Esophagus (tissue), 2 donors: ENCODE data around the gene MICAL3. TPM values are rescaled to one million over a fixed set of nuclear protein-coding genes. Genes with fewer than 3 reads are reported as not detected.
A peak's percentile ranks its signal among the peaks of the same experiment; 100 is the strongest.
"Not testable (repeated sequence)": the region's sequence is repeated elsewhere in the genome, so short reads cannot be mapped to it uniquely, and the experiment has no call there.

Experiments
- H3K27ac ChIP-seq, 2 donors: one replicate each; pipeline ENCODE4 v1.5.1; 2013; ENCODE audit warnings: low read depth in 2 of 2, mild to moderate bottlenecking in 2 of 2, inconsistent platforms in 1 of 2, low read length in 1 of 2, moderate library complexity in 1 of 2
- H3K27me3 ChIP-seq, 2 donors: one replicate each; pipeline ENCODE4 v1.6.1; 2013; ENCODE audit warnings: low read length in 2 of 2, control low read depth in 1 of 2, mild to moderate bottlenecking in 1 of 2; ENCODE audit not compliant: insufficient read depth in 2 of 2, control insufficient read depth in 1 of 2
- H3K36me3 ChIP-seq, 2 donors: one replicate each; pipeline ENCODE4 v1.6.1; 2013; ENCODE audit warnings: low read length in 1 of 2; ENCODE audit not compliant: control insufficient read depth in 2 of 2, insufficient read depth in 2 of 2
- H3K4me1 ChIP-seq, 2 donors: one replicate each; pipeline ENCODE4 v1.6.1; 2013; ENCODE audit warnings: low read length in 1 of 2; ENCODE audit not compliant: control insufficient read depth in 2 of 2, insufficient read depth in 2 of 2
- H3K4me3 ChIP-seq, 2 donors: one replicate each; pipeline ENCODE4 v1.5.1; 2013; ENCODE audit warnings: low read length in 2 of 2, mild to moderate bottlenecking in 2 of 2, low read depth in 1 of 2, moderate library complexity in 1 of 2
- H3K9me3 ChIP-seq, 2 donors: one replicate each; pipeline ENCODE4 v1.6.1; 2013; ENCODE audit warnings: mild to moderate bottlenecking in 2 of 2, low read depth in 1 of 2, low read length in 1 of 2, moderate library complexity in 1 of 2; ENCODE audit not compliant: control insufficient read depth in 2 of 2, insufficient read depth in 1 of 2
- WGBS, 2 donors: extraction: QIAGEN DNeasy Blood & Tissue Kit; methylation state at CpG; one replicate each; pipeline ENCODE4 v1.1.7; 2013; 5-methylcytosine and 5-hydroxymethylcytosine counted together
- polyA plus RNA-seq, 2 donors: library from polyadenylated mRNA; stranded (reverse); fragments of 200-250 nt; gene quantifications; one replicate each; pipeline ENCODE4 v1.2.3, GENCODE V29; 2013
- donor health status: healthy with polysubstance abuse.
- donor health status: Bipolar disorder and iron deficiency.

The MICAL3 gene
- polyA plus RNA-seq, 2 donors, result 6.2 to 13.3 TPM

GRCh38 chr22:18008136-18008535 lies 16.2 kb downstream of the MICAL3 start:
- no peaks in the 10 kb centered on the region for H3K27me3 ChIP-seq
- no peak overlapping the region for H3K4me3 ChIP-seq
- H3K9me3 ChIP-seq, result no peaks in the 10 kb centered on the region
- WGBS, 2 donors, result 92 to 93% methylated on average over 4 of the region's 4 CpGs
- H3K27ac ChIP-seq, result no peak overlapping the region
- H3K4me1 ChIP-seq, result no peaks in the 10 kb centered on the region
- H3K36me3 ChIP-seq, result no peaks in the 10 kb centered on the region

- H3K36me3 ChIP-seq, result no peaks in the 10 kb centered on the region
- H3K9me3 ChIP-seq, result no peaks in the 10 kb centered on the region
- H3K4me3 ChIP-seq, result no peak overlapping the region
- no peaks in the 10 kb centered on the region for H3K27me3 ChIP-seq
- WGBS, 2 donors, result 71 to 72% methylated on average over 8 of the region's 8 CpGs
- H3K4me1 ChIP-seq, result no peaks in the 10 kb centered on the region
- peak overlapping the region in 1 of 2 donors; percentile 28 for H3K27ac ChIP-seq
Observed at GRCh38 chr22:18005201-18005926, 19.0 kb downstream of the MICAL3 start.

- not testable (repeated sequence) for H3K9me3 ChIP-seq, H3K4me1 ChIP-seq, H3K27me3 ChIP-seq, H3K36me3 ChIP-seq
- peak overlapping the region; percentile 91 to 93 for H3K27ac ChIP-seq
- peak overlapping the region; percentile 61 to 82 for H3K4me3 ChIP-seq
- 41 to 45% methylated on average over 15 of the region's 15 CpGs for WGBS, 2 donors
Observed at GRCh38 chr22:18001894-18002315, 22.5 kb downstream of the MICAL3 start.

- no peaks in the 10 kb centered on the region for H3K4me1 ChIP-seq
- no peaks in the 10 kb centered on the region for H3K36me3 ChIP-seq
- H3K4me3 ChIP-seq, result peak overlapping the region; percentile 61 to 82
- WGBS, 2 donors, result 0% methylated on average over 72 to 96 of the region's 96 CpGs
- peak overlapping the region; percentile 91 to 93 for H3K27ac ChIP-seq
- no peaks in the 10 kb centered on the region for H3K27me3 ChIP-seq
- H3K9me3 ChIP-seq, result no peaks in the 10 kb centered on the region
Observed at GRCh38 chr22:18001040-18001893, 23.1 kb downstream of the MICAL3 start.

- peak overlapping the region; percentile 61 to 82 for H3K4me3 ChIP-seq
- no peaks in the 10 kb centered on the region for H3K27me3 ChIP-seq
- H3K4me1 ChIP-seq, result no peaks in the 10 kb centered on the region
- no peaks in the 10 kb centered on the region for H3K9me3 ChIP-seq
- 1 to 3% methylated on average over 47 to 52 of the region's 52 CpGs for WGBS, 2 donors
- H3K27ac ChIP-seq, result peak overlapping the region; percentile 91 to 93
- H3K36me3 ChIP-seq, result no peaks in the 10 kb centered on the region
Observed at GRCh38 chr22:18000441-18001039, 23.8 kb downstream of the MICAL3 start.

GRCh38 chr22:17999851-18000250 lies 24.5 kb downstream of the MICAL3 start:
- peak overlapping the region in 1 of 2 donors; percentile 61 for H3K4me3 ChIP-seq
- no peaks in the 10 kb centered on the region for H3K9me3 ChIP-seq
- no peaks in the 10 kb centered on the region for H3K27me3 ChIP-seq
- H3K27ac ChIP-seq, result no peak overlapping the region
- no peaks in the 10 kb centered on the region for H3K4me1 ChIP-seq
- WGBS, 2 donors, result 33 to 55% methylated on average over 8 of the region's 8 CpGs
- H3K36me3 ChIP-seq, result no peaks in the 10 kb centered on the region

- Histone ChIP-seq H3K9me3 (no peaks in the 10 kb centered on the region), H3K36me3 (no peaks in the 10 kb centered on the region)
Observed at GRCh38 chr22:17998913-17999312, 25.4 kb downstream of the MICAL3 start.

GRCh38 chr22:17997456-17997855 lies 26.9 kb downstream of the MICAL3 start:
- WGBS, 2 donors, result 56 to 64% methylated on average over 5 of the region's 5 CpGs
- Histone ChIP-seq H3K9me3 (no peaks in the 10 kb centered on the region), H3K4me3 (no peak overlapping the region), H3K4me1 (no peaks in the 10 kb centered on the region), H3K27ac (no peak overlapping the region), H3K27me3 (no peaks in the 10 kb centered on the region), H3K36me3 (no peaks in the 10 kb centered on the region)

More at GRCh38 chr22:17998913-17999312, 25.4 kb downstream of the MICAL3 start:
- Histone ChIP-seq H3K27me3 (no peaks in the 10 kb centered on the region), H3K4me3 (no peak overlapping the region), H3K27ac (no peak overlapping the region), H3K4me1 (no peaks in the 10 kb centered on the region)
- WGBS, 2 donors, result 76 to 94% methylated on average over 6 of the region's 6 CpGs

- H3K4me1 ChIP-seq, H3K9me3 ChIP-seq, H3K27ac ChIP-seq, H3K4me3 ChIP-seq, H3K27me3 ChIP-seq, H3K36me3 ChIP-seq: not testable (repeated sequence)
- 94% methylated on average over 6 of the region's 6 CpGs for WGBS, 2 donors
Observed at GRCh38 chr22:17995256-17995655, 29.1 kb downstream of the MICAL3 start.
